MM.1S (cell line): ENCODE data around the gene FBXO5.
"Not testable (repeated sequence)": the region's sequence is repeated elsewhere in the genome, so short reads cannot be mapped to it uniquely, and the experiment has no call there.

Experiments used
- DNase-seq: peaks from one replicate; pipeline ENCODE4 v3.0.0-alpha.2; 2015
- H2AFZ ChIP-seq: fragments of 300-600 bp; sonication (generic); 2 replicates; pipeline ENCODE4 v1.6.0; 2016; ENCODE audit warnings: antibody characterized with exemption, low read length
- H3F3A ChIP-seq: fragments of 300-600 bp; sonication (generic); 2 replicates; pipeline ENCODE4 v1.6.1; 2016; ENCODE audit warnings: mild to moderate bottlenecking, antibody characterized with exemption, low read length, moderate library complexity, mixed read lengths; ENCODE audit not compliant: insufficient read depth
- H3K27ac ChIP-seq: fragments of 300-600 bp; sonication (generic); 2 replicates; pipeline ENCODE4 v1.5.1; 2016; ENCODE audit warnings: mild to moderate bottlenecking, low read length
- H3K27me3 ChIP-seq: fragments of 300-600 bp; sonication (generic); replicated peaks from 2 replicates; pipeline ENCODE4 v1.6.0; 2016; ENCODE audit warnings: low read length; ENCODE audit not compliant: insufficient read depth
- H3K36me3 ChIP-seq: fragments of 300-600 bp; sonication (generic); replicated peaks from 2 replicates; pipeline ENCODE4 v1.6.1; 2016; ENCODE audit warnings: mild to moderate bottlenecking, low read length, mixed read lengths; ENCODE audit not compliant: insufficient read depth
- H3K4me1 ChIP-seq: fragments of 300-600 bp; sonication (generic); 2 replicates; pipeline ENCODE4 v1.6.1; 2016; ENCODE audit warnings: low read length, mixed read lengths
- H3K4me2 ChIP-seq: fragments of 300-600 bp; sonication (generic); 2 replicates; pipeline ENCODE4 v1.6.0; 2016; ENCODE audit warnings: low read depth, low read length
- H3K4me3 ChIP-seq: fragments of 300-600 bp; sonication (generic); 2 replicates; pipeline ENCODE4 v1.5.1; 2016; ENCODE audit warnings: low read length, mixed read lengths
- H3K79me2 ChIP-seq: fragments of 300-600 bp; sonication (generic); 2 replicates; pipeline ENCODE4 v1.6.1; 2016; ENCODE audit warnings: mixed run types, low read length, mixed read lengths
- H3K9ac ChIP-seq: fragments of 300-600 bp; sonication (generic); 2 replicates; pipeline ENCODE4 v1.6.1; 2016; ENCODE audit warnings: low read length, mixed read lengths
- H3K9me2 ChIP-seq: fragments of 300-600 bp; sonication (generic); replicated peaks from 2 replicates; pipeline ENCODE4 v1.6.1; 2016; ENCODE audit warnings: mild to moderate bottlenecking, low read length, mixed read lengths; ENCODE audit not compliant: insufficient read depth
- H3K9me3 ChIP-seq: fragments of 300-600 bp; sonication (generic); replicated peaks from 2 replicates; pipeline ENCODE4 v1.6.1; 2016; ENCODE audit warnings: mild to moderate bottlenecking, low read length, mixed read lengths; ENCODE audit not compliant: insufficient read depth
- H4K20me1 ChIP-seq: fragments of 300-600 bp; sonication (generic); 2 replicates; pipeline ENCODE4 v1.6.1; 2016; ENCODE audit warnings: mild to moderate bottlenecking, low read length, moderate library complexity, mixed read lengths; ENCODE audit not compliant: insufficient read depth
- CTCF ChIP-seq: fragments of 300-600 bp; sonication (generic); IDR thresholded peaks from 2 replicates; pipeline ENCODE4 v1.5.1; 2016; ENCODE audit warnings: antibody characterized with exemption, low read length, mixed read lengths
- EZH2 ChIP-seq: fragments of 300-600 bp; sonication (generic); optimal IDR thresholded peaks from 2 replicates; pipeline ENCODE3; 2017; ENCODE audit warnings: low read depth, mild to moderate bottlenecking, antibody characterized with exemption, low read length, mixed read lengths
- EZH2phosphoT487 ChIP-seq: fragments of 300-600 bp; sonication (generic); IDR thresholded peaks from 2 replicates; pipeline ENCODE4 v1.6.1; 2018; ENCODE audit warnings: antibody characterized with exemption, low read length

Gene FBXO5

GRCh38 chr6:153000243-153000642 is 17.4 kb upstream of the FBXO5 start:
- H3F3A ChIP-seq, result 0 out of 2 replicates have a peak, but pooled peaks cover 3% of the 10 kb centered on the region
- no peak overlapping the region for H2AFZ ChIP-seq
- no peak overlapping the region for H3K27ac ChIP-seq
- no peaks in the 10 kb centered on the region for H4K20me1 ChIP-seq
- H3K4me2 ChIP-seq, result 0 out of 2 replicates have a peak overlapping the region, but pooled peaks have one; percentile 21
- no peaks in the 10 kb centered on the region for H3K36me3 ChIP-seq
- no peak overlapping the region for H3K9ac ChIP-seq
- H3K79me2 ChIP-seq, result peaks cover 60% of the 10 kb centered on the region
- no peaks in the 10 kb centered on the region for H3K9me2 ChIP-seq
- DNase-seq, result no peak
- no peaks in the 10 kb centered on the region for H3K9me3 ChIP-seq
- TF ChIP-seq EZH2phosphoT487 (no peak), CTCF (no peak), EZH2 (no peak)
- no peak overlapping the region for H3K4me3 ChIP-seq
- no peaks in the 10 kb centered on the region for H3K27me3 ChIP-seq
- no peaks in the 10 kb centered on the region; the same call in 1 of the 2 replicates for H3K4me1 ChIP-seq

GRCh38 chr6:152999538-152999937 is 16.7 kb upstream of the FBXO5 start:
- H3F3A ChIP-seq, H3K9ac ChIP-seq, H3K27ac ChIP-seq, H3K9me3 ChIP-seq, H3K36me3 ChIP-seq, H2AFZ ChIP-seq, H3K4me1 ChIP-seq, H3K27me3 ChIP-seq, H4K20me1 ChIP-seq, H3K9me2 ChIP-seq, H3K4me3 ChIP-seq, DNase-seq: not testable (repeated sequence)
- H3K4me2 ChIP-seq, result 0 out of 2 replicates have a peak overlapping the region, but pooled peaks have one; percentile 18
- peaks cover 60% of the 10 kb centered on the region for H3K79me2 ChIP-seq

DNA sequence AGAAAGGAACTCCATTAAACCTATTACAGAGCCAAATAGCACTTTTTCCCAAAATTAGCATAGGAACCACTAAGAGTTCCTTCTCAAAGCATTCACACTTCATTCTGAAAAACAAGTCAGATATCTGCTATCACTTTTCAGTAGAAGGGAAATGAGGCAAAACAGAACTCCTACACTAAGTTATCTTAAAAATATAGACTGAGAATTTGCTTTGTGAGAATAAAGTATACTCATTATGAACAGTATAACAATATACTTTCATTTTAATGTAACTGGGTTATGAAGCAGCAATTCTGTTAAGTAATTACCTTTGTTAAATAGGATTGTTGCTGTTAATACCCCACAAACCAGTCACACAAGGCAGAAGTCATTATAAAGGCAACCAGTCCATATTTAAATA is 11.0 kb upstream of the FBXO5 start:
- no peak overlapping the region for H3K4me3 ChIP-seq
- no peaks in the 10 kb centered on the region for H3F3A ChIP-seq
- no peaks in the 10 kb centered on the region for H3K4me1 ChIP-seq
- DNase-seq, result no peak
- TF ChIP-seq EZH2phosphoT487 (no peak), CTCF (no peak), EZH2 (no peak)
- no peaks in the 10 kb centered on the region; the same call in 1 of the 2 replicates for H3K36me3 ChIP-seq
- H4K20me1 ChIP-seq, result no peaks in the 10 kb centered on the region
- H2AFZ ChIP-seq, result no peak overlapping the region
- no peaks in the 10 kb centered on the region for H3K27me3 ChIP-seq
- peaks cover 59% of the 10 kb centered on the region for H3K79me2 ChIP-seq
- H3K9ac ChIP-seq, result no peak overlapping the region
- no peaks in the 10 kb centered on the region for H3K9me2 ChIP-seq
- no peak overlapping the region for H3K4me2 ChIP-seq
- no peaks in the 10 kb centered on the region for H3K9me3 ChIP-seq
- no peak overlapping the region for H3K27ac ChIP-seq

GRCh38 chr6:152993431-152993830 is 10.6 kb upstream of the FBXO5 start:
- Histone ChIP-seq H3K36me3 (no peaks in the 10 kb centered on the region; the same call in 1 of the 2 replicates), H3K4me1 (no peaks in the 10 kb centered on the region), H3K79me2 (peaks cover 55% of the 10 kb centered on the region), H3K27ac (no peak overlapping the region), H2AFZ (no peak overlapping the region), H3K9me2 (no peaks in the 10 kb centered on the region), H3K9me3 (no peaks in the 10 kb centered on the region), H3K9ac (no peak overlapping the region), H3F3A (no peaks in the 10 kb centered on the region), H3K4me3 (no peak overlapping the region), H4K20me1 (no peaks in the 10 kb centered on the region), H3K27me3 (no peaks in the 10 kb centered on the region), H3K4me2 (no peak overlapping the region)
- no peak for DNase-seq
- TF ChIP-seq EZH2, result no peak
- TF ChIP-seq CTCF, result peak; percentile 11; the same call in 1 of the 2 replicates
